Measurements from ENCODE around the gene MAD1L1. TPM values are rescaled to one million over a fixed set of nuclear protein-coding genes. Genes with fewer than 3 reads are reported as not detected.

Gene MAD1L1
- total RNA-seq, 2 experiments from 2014 or later, result 40.0 to 44.7 TPM

GRCh38 chr7:2134740-2135139 is 98.0 kb downstream of the MAD1L1 start:
- peaks cover 6% of the 10 kb centered on the region for H3K36me3 Mint-ChIP-seq (ENCODE audit: low read depth)
- no peak overlapping the region for H3K4me3 Mint-ChIP-seq
- no peak overlapping the region for H3K27ac Mint-ChIP-seq
- ATAC-seq, result no peak
- DNase-seq, result no peak
- POLR2A ChIA-PET, result no interaction called here
- TF ChIP-seq, protein P1, sequence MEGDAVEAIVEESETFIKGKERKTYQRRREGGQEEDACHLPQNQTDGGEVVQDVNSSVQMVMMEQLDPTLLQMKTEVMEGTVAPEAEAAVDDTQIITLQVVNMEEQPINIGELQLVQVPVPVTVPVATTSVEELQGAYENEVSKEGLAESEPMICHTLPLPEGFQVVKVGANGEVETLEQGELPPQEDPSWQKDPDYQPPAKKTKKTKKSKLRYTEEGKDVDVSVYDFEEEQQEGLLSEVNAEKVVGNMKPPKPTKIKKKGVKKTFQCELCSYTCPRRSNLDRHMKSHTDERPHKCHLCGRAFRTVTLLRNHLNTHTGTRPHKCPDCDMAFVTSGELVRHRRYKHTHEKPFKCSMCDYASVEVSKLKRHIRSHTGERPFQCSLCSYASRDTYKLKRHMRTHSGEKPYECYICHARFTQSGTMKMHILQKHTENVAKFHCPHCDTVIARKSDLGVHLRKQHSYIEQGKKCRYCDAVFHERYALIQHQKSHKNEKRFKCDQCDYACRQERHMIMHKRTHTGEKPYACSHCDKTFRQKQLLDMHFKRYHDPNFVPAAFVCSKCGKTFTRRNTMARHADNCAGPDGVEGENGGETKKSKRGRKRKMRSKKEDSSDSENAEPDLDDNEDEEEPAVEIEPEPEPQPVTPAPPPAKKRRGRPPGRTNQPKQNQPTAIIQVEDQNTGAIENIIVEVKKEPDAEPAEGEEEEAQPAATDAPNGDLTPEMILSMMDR (IDR thresholded peaks at IDR 0.05), result no peak
- no peaks in the 10 kb centered on the region for H3K9me3 Mint-ChIP-seq
- CTCF ChIA-PET, result no interaction called here
- H3K27me3 Mint-ChIP-seq, result no peaks in the 10 kb centered on the region
- peaks cover 13% of the 10 kb centered on the region for H3K4me1 Mint-ChIP-seq (ENCODE audit: low read depth)
- intact Hi-C loops (cut with micrococcal nuclease), result no loop called here

DNA sequence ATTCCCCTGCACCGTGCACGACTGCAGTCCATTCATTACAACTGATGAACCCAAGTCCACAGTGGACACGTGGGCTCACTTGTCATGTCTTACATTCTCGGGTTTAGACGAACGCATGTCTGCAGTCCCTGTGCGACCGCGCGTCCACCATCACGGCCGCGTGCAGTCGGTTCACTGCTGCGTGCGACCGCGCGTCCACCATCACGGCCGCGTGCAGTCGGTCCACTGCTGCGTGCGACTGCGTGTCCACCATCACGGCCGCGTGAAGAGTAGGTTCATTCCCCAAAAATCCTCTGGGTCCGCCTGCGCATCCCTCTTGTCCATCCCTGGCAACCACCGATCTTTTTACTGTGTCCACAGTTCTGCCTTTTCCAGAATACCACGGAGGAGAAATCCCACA is 100.5 kb downstream of the MAD1L1 start:
- no peak for ATAC-seq
- no peak overlapping the region for H3K4me3 Mint-ChIP-seq
- no peaks in the 10 kb centered on the region for H3K9me3 Mint-ChIP-seq
- H3K36me3 Mint-ChIP-seq (ENCODE audit: low read depth), result peaks cover 6% of the 10 kb centered on the region
- ChIA-PET CTCF (no interaction called here), POLR2A (no interaction called here)
- no peak overlapping the region for H3K27ac Mint-ChIP-seq
- H3K27me3 Mint-ChIP-seq, result no peaks in the 10 kb centered on the region
- no peaks in the 10 kb centered on the region for H3K4me1 Mint-ChIP-seq (ENCODE audit: low read depth)
- no peak for DNase-seq
- TF ChIP-seq, protein P1 (IDR thresholded peaks at IDR 0.05), result no peak
- intact Hi-C loops (cut with micrococcal nuclease), result no loop called here

DNA sequence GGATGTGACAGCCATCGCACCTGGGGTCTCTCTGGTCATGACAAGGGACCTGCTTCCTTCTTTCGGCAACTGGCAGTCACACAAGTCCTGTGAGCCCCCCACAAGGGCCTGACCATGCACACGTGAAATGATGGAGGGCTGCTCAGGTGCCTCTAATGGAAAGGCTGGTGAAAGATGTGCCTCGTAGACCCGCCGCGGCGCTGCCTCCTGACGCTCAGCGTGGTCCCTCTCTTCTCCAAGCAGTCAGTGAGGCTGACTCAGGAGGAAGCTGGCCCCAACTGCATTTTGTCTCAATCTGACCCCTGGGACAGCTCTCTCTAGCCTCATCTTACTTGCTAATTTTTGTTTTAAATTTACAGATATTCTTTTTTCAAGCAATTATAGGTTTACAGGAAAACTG is 100.9 kb downstream of the MAD1L1 start:
- no peak overlapping the region for H3K27ac Mint-ChIP-seq
- H3K36me3 Mint-ChIP-seq (ENCODE audit: low read depth), result peaks cover 6% of the 10 kb centered on the region
- ATAC-seq (no peak), DNase-seq (no peak)
- ChIA-PET POLR2A (no interaction called here), CTCF (no interaction called here)
- intact Hi-C loops (cut with micrococcal nuclease), result no loop called here
- TF ChIP-seq, protein P1 (IDR thresholded peaks at IDR 0.05), result no peak
- H3K9me3 Mint-ChIP-seq, result no peaks in the 10 kb centered on the region
- no peaks in the 10 kb centered on the region for H3K27me3 Mint-ChIP-seq
- H3K4me3 Mint-ChIP-seq, result no peak overlapping the region
- no peaks in the 10 kb centered on the region for H3K4me1 Mint-ChIP-seq (ENCODE audit: low read depth)

- H3K4me1 Mint-ChIP-seq (ENCODE audit: low read depth), result no peaks in the 10 kb centered on the region
- POLR2A ChIA-PET, result no interaction called here
- peaks cover 6% of the 10 kb centered on the region for H3K36me3 Mint-ChIP-seq (ENCODE audit: low read depth)
- intact Hi-C loops (cut with micrococcal nuclease), result no loop called here
- ATAC-seq (no peak), DNase-seq (no peak)
- no peak overlapping the region for H3K4me3 Mint-ChIP-seq
- no peaks in the 10 kb centered on the region for H3K9me3 Mint-ChIP-seq
- no peaks in the 10 kb centered on the region for H3K27me3 Mint-ChIP-seq
- CTCF ChIA-PET, result no interaction called here
- TF ChIP-seq, protein P1 (IDR thresholded peaks at IDR 0.05), result no peak
- no peak overlapping the region for H3K27ac Mint-ChIP-seq
Measured at GRCh38 chr7:2131341-2131740, 101.4 kb downstream of the MAD1L1 start.

DNA sequence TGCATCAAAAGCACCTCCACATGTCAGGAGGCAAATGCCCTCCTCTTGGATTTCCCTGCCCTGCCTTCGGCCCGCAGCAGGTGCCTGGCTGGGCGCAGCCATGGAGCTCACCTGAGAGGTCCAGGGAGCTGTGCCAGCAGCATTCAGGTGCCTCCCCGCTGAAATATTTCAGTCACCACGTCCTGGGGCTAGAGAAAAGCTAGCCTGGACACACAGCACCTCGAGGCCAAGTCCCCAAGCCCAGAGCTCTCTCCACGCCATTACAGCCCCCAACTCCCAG is 102.7 kb downstream of the MAD1L1 start:
- Mint-ChIP-seq H3K4me3 (no peak overlapping the region), H3K27ac (no peak overlapping the region), H3K4me1 (ENCODE audit: low read depth) (no peaks in the 10 kb centered on the region), H3K9me3 (no peaks in the 10 kb centered on the region), H3K36me3 (ENCODE audit: low read depth) (peaks cover 2% of the 10 kb centered on the region), H3K27me3 (no peaks in the 10 kb centered on the region)
- TF ChIP-seq, protein P1 (IDR thresholded peaks at IDR 0.05), result no peak
- ChIA-PET CTCF (interaction anchor here (1.0 kb wide), 1 partner anchor 18 kb away, joined by 3 read pairs; no protein-coding TSS in a partner anchor), POLR2A (no interaction called here)
- ATAC-seq (no peak), DNase-seq (no peak)
- intact Hi-C loops (cut with micrococcal nuclease), result no loop called here

Measured in activated CD8-positive, alpha-beta T cell treated with anti-CD3 and anti-CD28 coated beads for 36 hours (primary cell).